ENCODE measurements around the gene IMP3.
A peak's percentile ranks its signal among the peaks of the same experiment; 100 is the strongest.
"Not testable (repeated sequence)": the region's sequence is repeated elsewhere in the genome, so short reads cannot be mapped to it uniquely, and the experiment has no call there.

Gene IMP3

DNA sequence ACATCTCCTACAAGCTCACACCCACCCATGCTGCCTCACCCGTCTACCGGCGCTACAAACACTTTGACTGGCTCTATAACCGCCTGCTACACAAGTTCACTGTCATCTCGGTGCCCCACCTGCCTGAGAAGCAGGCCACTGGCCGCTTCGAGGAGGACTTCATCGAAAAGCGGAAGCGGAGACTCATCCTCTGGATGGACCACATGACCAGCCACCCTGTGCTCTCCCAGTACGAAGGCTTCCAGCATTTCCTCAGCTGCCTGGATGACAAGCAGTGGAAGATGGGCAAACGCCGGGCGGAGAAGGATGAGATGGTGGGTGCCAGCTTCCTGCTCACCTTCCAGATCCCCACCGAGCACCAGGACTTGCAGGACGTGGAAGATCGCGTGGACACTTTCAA, 9.8 kb upstream of the IMP3 start:
- DNase-seq, result no peak

DNA sequence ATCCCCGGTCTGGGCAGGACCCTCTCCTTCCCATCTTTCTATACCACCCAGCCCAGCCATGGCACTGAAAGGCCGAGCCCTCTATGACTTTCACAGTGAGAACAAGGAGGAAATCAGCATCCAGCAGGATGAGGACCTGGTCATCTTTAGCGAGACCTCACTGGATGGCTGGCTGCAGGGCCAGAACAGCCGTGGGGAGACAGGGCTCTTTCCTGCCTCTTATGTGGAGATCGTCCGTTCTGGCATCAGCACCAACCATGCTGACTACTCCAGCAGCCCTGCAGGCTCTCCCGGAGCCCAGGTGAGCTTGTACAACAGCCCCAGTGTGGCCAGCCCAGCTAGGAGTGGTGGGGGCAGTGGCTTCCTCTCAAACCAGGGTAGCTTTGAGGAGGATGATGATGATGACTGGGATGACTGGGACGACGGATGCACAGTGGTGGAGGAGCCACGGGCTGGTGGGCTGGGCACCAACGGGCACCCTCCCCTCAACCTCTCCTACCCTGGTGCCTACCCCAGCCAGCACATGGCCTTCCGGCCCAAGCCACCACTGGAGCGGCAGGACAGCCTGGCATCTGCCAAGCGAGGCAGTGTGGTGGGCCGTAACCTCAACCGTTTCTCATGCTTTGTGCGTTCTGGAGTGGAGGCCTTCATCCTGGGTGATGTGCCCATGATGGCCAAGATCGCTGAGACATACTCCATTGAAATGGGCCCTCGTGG, 9.2 kb upstream of the IMP3 start:
- no peak for DNase-seq

DNA sequence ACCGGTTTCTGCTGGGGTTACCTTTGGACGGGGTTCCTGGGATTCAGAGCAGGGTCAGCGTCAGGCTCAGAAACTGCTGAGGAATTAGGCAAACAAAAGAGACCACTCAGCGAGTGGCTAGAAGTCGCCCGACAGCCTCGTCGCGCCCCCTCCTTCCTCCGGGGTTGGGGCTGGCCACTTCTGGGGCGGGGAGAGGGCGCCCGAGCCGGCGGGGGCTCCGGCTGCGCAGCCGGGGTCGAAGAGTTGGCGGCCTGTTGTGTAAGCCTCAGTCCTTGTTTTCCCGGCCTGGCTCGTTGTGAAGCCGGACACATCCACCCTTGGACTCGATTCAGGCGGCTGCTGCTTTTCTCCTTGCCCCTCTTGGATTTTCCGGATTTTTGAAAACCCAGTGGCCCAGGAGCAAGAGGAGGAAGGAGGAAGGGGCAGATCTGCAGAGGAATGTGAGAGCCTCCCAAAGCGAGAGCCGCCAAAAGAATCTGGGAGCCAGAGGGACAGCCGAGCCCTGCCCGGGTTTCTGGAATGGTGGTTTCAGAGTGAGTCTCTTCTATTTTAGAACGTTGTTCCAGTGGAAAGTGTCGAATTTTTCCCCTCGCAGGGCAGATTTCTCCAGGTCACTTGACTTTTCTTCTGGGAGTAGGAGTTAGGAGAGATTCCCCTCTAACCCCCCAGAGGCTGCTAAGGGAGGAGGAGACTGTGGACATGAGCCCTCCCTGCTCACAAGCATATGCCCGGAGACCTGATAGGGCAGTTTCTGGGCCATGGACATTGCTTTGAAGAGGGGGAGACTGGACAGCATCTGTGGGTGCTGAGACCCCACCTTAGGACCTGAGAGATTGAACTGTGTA, 8.4 kb upstream of the IMP3 start:
- no peak for DNase-seq

DNA sequence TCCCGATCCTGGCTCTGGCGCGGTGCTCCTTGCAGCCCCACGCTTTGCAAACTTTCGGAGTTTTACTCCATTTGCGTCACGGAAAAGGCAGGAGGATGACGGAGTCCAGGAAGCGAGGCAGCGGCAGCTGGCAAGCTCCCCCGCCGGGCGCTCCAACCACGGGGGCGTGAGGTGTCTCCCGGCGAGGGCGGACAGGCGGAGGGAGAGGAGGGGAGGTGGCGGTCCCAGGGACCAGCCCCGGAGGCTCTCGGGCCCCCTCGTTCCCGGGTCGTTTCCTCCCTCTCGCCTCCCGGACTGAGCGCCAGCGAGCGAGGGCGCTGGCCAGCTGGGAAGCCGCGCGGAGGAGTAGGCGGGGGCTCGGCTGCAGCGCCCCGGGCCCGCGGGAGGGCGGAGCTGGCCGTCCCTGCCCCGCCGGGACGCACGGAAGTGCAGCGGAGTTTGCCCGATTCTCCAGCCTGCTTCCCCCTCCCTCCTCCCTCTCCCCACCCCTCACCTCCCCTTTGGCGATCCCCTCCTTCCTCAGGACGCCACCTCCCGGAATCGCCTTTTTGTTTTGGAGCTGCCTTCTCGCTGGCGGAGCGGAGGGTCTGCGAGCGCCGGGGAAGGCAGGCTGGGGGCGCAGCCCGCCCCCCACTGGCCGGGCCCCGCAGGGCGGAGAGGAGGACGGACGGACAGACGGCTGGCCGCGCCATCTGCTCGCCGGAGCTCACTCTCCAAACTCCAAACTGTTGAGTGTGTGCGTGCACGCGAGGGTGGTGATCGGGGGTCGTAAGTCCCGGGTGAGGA, 7.5 kb upstream of the IMP3 start, which contains the start of gene SNX33:
SNX33 (plus strand) TSS at position 543 of the 786 bp plus-strand sequence. CDS start 1,191 bp downstream, outside the sequence.
- DNase-seq, result peak; percentile 61

DNA sequence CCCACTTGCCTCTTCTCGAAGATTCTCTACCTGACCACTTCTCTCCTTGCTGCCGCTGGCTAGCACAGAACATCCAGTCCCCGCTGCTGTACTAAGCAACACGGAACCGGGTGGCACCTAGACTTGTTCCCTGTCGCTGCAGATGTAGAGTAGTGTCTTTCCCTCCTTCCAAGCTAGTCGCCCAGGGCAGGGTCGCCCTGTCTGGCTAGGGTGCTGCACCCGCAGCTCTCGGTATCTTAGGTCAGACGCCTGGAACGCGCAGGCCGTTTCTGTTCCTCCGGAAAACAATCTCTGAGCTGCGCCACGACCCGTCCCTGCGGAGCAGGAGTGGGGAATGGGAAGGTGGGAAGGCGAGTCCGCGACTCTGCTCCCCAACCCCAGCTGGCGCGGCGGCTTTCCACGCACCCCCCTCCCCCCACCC, 6.9 kb upstream of the IMP3 start:
- no peak for DNase-seq

DNA sequence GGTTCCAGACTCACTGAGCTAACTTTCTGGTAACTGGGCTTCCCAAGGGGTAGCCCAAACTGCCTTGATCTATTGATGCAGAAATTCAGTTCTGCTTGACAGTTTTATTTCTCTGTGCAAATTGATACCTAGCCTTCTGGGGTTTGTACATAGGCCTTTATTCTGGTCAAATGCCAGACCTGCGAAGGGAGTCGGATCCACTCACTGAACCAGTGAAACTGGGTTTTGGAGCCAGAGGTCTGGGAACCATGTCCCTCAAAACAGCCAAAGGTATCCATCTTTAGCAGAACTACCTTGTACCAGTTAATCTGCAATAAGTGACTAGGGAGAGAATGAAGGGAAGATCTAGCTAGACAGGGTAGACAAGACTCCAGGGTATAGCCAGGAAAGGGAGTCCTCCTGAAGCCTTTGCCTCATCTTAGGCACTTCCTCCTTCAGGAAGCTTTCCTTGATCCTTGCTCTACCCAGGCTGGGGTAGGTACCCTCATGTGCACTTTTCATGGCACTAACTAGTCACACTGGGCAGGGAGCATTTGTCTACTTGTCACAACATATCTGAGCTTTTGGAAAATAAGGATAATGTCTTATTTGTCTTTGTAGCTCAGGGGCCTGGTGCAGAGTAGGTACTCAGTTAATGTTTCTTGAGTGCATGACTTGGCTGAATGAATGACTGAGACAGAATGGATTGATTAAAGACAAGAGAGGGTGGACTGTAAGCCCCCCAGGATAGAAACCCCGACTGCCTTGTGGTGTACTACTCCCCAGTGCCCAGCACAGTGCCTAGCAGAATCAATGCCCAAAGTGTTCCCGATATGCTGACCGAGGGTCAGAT, 6.3 kb upstream of the IMP3 start:
- DNase-seq, result no peak

DNA sequence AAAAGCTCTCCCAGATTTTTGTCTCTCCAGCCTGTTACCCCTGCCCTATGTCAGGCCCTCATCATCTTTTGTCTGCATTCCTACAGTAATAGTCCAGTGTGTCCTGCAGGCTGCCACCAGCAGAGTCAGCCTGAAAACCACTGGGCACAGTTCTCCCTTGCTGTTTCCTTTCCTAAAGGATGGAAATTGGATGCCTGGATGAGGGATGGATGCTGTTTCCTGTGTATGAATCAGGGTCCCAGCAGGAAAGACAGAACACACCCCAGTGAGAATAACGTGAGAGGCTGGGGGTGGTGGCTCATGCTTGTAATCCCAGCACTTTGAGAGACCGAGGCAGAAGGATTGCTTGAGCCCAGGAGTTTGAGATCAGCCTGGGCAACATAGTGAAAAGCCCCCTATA, 4.4 kb upstream of the IMP3 start:
- no peak for DNase-seq

DNA sequence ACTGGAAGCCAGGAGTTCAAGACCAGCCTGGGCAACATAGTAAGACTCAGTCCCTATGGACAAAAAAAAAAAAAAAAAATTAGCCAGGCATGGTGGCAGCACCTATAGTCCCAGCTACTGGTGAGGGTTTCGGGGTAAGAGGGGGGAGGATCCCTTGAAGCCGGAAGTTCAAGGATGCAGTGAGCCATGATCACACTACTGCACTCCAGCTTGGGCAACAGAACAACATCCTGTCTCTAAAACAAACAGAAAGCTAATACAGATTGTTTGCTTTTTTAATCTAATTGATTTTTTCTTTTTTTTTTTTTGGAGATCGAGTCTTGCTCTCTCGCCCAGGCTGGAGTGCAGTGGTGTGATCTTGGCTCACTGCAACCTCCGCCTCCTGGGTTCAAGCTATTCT, 1.6 kb upstream of the IMP3 start:
- DNase-seq, result no peak

DNA sequence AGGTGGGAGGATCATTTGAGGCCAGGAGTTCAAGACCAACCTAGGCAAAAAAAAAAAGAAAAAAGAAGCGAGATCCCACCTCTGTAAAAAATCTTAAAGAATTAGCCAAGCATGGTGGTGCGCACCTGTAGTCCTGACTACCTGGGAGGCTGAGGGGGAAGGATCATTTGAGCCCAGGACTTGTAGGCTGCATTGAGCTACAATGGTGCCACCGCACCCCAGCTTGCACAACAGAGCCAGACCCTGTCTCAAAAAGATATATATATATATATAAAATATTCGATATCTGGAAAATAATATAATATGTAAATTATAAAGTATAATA, 1.1 kb upstream of the IMP3 start:
- no peak for DNase-seq

DNA sequence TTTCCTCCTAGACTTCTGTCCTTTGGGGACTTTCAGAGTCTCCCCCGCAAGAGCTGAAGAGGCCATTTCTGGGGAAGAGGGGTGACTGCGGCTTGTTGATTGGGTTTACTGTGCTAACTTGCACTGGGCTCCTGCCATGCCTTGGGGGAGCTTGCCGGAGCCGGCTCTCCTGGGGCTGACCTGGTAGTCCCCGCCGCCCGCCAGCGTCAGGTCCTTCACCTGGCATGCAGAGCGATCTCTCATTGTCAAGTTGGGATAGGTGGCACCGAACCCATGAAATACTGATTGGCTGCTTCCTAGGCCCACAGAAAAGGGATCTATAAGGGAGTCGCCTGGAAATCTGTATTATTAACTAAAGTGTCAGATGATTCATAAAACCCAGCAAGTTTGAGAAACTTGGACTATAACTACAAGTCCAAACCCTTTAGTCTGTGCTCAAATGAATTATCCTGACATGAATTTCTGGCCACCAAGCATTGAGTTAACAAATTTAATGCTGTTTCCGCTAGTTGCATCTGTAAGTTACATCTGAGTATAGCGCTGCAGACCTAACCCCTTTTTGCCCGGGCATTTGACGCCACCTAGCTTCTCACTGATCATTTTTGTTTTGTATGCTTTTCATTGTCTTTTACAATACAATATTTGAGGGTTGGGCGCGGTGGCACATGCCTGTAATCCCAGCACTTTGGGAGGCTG, 607 bp upstream of the IMP3 start:
- peak; percentile 53 for DNase-seq

DNA sequence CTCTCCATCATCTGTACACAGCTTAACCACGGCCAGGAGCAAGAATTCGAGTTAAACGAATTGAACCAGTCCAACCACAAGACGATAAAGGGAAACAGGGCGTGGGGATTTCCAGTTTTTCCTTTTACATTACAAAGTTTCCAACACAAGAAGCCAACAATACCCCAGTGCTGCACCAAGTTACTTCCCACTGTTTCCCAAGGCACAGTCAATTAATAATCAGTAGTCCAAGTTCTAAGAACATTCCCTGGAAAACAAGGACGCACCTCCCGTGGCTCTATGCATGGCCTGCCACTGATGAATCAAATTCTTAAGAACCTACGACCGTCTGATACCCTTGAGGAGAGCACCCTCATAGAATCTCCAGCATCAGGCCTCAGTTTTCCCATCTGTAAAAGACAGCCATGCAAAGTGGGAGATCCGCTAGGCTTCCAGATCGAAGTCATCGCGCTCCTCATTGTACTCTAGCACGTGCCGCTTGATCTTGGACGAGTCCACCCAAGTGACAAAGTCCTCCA, 774 bp downstream of the IMP3 start:
- DNase-seq, result peak; percentile 16

DNA sequence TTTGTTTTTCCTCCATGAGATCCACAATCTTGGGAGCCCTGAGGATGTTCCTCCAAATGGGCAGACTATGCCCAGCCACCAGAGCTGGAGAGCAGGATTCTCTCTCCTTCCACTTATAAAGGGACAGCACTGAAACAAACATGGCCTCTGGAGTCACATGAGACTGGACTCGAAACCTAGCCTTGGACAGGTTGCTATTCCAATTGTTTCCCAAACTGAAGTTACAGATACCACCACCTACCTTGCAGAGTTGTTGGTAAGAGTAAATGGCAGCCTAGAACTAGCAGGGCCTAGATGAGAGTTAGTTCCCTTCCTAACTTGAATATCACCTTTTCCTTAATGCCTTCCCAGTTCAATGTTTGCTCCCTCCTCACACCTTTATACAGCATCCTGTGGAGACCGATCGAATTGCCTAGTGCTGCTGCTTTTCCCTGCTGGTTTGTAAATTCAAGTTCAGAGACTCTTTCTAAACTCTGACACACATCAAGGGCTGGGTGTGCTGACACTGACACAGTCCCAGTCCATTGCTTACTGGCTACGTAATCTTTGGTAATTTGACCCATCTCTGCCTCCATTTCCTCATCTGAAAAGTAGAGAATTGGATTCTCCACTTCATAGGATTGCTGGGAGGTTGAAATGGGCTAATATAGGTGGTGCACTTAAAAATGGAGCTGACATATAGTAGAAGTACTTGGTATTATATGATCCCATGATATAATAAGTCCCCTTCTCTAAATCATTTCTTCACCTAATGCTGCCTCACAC, 2.6 kb downstream of the IMP3 start:
- DNase-seq, result no peak

DNA sequence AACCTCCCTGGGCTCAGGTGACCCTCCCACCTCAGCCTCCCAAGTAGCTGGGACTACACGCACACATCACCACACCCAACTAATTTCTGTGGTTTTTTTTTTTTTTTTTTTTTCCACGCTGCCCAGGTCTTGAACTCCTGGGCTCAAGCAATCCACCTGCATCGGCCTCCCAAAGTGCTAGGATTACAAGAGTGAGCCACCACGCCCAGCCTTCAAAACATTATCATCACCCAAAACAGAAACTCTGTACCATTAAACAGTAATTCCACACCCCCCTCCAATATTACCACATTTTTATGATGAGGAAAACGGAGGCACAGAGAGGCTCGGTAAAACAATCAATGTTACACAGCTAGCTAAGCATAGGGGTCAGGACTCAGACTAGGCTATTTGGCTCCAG, 4.0 kb downstream of the IMP3 start:
- DNase-seq, result no peak

DNA sequence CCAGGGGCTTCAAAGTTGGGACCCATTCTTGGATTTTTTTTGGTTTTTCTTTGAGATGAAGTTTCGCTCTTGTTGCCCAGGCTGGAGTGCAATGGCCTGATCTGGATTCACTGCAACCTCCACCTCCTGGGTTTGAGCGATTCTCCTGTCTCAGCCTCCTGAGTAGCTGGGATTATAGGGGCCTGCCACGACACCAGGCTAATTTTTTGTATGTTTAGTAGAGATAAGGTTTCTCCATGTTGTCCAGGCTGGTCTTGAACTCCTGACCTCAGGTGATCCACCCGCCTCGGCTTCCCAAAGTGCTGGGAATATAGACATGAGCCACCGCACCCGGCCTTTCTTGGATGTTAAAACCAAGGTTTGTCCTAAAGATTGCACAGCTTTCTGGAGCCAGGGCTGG, 6.1 kb downstream of the IMP3 start:
- not testable (repeated sequence) for DNase-seq

DNA sequence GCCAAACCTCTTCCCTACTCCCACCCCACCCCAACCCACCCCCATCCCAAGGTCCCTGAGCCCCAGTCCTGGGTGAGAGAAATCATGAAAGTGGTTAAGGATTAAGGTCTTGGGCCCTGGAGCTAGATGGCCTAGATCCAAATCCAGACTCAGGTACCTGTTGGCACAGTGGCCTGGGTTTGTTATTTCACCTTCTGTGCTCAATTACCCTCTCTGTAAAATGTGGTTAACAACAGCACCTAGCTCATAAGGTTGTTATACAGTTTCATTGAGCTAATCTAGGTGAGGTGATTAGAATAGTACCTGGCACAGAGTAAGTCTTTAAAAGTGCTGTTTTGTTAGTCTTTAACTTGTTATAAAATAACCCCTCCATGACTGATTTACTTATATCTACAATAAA, 8.1 kb downstream of the IMP3 start:
- DNase-seq, result no peak

DNA sequence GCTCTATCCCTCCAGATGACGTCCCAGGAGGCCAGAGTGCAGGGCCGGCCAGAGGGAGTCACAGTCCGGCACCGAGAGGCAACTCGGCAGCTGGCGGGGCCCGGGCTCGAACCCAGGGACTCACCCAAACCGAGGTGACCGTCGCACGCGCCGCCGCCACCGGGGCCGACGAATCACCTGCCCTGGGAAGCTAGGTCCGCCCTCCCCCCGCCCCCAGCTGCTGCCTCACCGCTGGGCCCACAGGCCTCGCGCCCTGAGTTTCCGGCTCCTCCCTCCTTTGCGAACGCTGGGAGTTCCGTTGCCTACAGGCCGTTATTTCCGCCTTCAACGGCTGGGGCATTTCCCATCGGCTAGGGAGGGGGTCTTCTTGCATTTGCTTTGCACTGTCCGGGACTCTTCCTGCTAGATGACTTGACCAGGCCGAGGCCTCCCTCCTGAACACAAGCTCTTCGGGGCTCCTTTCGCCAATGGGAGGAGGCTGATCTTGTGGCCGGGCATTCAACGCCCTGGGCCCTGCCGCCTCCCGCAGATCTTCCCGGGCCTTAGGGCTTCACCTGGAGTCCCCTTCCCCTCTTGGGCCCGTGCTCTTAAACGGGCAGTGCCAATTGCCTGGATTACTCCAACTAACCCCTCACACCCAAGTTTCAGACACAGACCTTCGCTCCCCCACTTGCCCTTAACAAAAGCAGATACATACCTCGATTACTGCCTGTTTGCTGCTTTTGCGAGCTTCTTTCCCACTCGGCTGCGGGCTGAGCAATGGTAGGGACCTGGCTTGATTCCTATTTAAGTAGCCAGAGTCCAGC, 14.3 kb downstream of the IMP3 start, which contains the start of gene SNUPN:
SNUPN (minus strand) TSS at position 184 of the 806 bp plus-strand sequence. CDS start 4,674 bp downstream, outside the sequence.
- peak; percentile 94 for DNase-seq

DNA sequence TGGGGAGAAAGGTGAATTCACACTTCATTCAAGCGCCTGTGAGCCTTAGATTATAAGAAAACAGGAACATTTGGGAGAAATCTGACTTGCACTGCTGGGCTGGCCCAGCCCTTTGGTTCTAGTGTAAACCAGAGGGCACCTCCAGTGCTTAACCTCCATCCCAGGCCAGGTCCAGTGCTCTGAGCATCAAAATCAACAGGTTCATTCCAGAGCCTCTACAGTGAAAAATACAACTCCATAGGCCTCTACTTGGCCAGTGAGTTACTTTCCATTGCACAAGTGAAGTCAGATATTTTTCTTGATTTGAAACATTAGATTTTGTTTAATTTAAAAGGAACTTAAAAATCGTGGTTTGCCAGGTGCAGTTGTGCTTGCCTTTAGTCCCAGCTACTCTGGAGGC, 17.5 kb downstream of the IMP3 start:
- no peak for DNase-seq

DNA sequence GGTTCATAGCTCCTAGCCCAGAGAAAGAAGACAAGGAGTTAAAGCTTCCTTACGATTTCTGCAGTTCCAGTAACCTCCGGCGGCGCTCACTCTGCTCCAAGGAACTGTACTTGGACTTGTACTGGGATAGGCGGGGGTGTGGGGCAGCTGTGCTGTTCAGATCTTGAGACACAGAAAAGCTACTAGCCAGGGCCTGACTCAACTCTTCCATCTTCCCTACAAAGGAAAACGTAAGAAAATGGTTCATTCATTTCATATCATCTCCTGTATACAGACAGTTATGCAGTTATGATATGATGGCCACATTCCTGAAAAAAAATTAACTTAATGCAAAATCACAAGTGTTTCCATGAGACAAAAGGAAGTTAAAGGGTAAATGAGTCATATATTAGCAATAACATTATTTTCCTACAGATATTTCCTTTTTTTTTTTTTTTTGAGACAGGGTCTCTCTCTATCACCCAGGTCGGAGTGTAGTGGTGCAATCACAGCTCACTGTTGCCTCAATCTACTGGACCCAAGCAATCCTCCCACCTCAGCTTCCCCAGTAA, 19.1 kb downstream of the IMP3 start:
- no peak for DNase-seq

DNA sequence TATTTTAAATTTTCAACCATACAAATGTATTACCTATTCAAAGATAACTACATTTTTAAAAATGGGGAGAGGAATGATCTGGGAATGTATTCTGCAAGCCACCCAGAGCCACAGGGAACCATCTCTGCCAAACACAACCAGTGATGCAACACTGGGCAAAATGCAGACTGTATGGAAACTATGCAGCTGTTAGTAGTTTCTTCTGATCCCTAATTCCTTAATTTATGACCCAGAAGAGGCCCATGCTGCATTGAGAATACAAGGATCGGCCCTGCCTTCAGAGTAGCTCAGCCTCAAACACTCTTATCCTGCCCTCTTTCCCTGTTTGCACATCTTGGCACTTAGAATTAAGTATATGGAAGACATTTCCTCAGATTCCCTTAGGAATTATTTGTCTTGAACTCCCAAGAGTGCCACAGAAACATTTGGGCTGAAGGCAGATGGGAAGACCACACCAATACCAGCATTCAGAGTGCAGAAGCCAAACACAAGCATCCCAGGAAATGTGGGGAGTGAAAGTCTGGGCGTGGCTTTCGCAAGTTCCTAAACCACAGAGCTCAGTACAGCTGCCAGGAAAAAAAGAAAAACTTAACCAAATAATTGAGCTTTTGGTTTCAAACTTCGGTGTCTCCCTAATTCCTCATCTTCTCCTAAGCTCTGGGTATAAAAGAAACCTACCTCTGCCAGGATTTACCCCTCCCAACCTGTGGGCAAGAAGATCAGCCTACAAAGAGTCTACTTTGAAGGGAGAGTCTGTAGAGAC, 19.8 kb downstream of the IMP3 start:
- DNase-seq, result no peak

All from activated naive CD4-positive, alpha-beta T cell treated with Interleukin-2 at 50 U/mL for 16 hours (primary cell).